ENCODE measurements around the gene ARHGAP26.

Gene ARHGAP26, protein sequence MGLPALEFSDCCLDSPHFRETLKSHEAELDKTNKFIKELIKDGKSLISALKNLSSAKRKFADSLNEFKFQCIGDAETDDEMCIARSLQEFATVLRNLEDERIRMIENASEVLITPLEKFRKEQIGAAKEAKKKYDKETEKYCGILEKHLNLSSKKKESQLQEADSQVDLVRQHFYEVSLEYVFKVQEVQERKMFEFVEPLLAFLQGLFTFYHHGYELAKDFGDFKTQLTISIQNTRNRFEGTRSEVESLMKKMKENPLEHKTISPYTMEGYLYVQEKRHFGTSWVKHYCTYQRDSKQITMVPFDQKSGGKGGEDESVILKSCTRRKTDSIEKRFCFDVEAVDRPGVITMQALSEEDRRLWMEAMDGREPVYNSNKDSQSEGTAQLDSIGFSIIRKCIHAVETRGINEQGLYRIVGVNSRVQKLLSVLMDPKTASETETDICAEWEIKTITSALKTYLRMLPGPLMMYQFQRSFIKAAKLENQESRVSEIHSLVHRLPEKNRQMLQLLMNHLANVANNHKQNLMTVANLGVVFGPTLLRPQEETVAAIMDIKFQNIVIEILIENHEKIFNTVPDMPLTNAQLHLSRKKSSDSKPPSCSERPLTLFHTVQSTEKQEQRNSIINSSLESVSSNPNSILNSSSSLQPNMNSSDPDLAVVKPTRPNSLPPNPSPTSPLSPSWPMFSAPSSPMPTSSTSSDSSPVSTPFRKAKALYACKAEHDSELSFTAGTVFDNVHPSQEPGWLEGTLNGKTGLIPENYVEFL

DNA sequence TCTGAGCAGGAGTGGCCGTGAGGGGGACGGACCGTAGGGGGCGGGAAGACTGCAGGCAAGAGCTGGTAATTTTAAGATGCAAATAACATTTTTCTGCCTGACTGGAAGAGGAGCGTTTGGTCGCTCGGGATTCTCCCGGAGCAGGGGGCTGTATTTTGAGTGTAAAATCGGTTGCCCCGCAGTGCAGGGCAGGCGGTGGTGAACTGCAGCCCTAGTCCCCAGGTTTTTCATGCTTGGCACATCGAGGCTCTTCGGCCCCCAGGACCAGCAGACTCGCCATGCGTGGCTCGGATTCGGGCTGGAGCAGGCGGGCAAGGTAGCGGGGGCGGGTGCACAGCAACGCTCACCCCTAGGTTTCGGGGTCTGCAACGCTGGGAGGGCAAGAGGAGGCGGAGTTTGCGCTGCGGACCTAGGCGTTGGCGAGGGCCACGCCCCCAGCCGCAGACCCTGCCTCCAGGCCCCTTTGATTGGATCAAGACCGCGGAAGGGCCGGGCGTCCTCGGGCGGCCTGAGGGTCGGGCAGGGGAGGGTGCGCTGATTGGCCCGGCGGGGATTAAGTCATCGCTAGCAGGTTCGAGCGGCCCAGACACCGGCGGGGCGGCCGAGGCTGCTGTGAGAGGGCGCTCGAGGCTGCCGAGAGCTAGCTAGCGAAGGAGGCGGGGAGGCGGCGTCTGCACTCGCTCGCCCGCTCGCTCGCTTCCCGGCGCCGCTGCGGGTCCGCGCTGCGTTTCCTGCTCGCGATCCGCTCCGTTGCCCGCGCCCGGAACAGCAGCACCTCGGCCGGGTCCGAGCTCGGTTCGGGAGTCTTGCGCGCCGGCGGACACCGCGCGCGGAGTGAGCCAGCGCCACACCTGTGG is at the start of gene ARHGAP26:
Gene ARHGAP26, plus strand, starts transcription at position 585 of the 857 bp plus-strand sequence. CDS start 385 bp downstream, outside the sequence.
- peak; percentile 90 to 92 for DNase-seq

DNA sequence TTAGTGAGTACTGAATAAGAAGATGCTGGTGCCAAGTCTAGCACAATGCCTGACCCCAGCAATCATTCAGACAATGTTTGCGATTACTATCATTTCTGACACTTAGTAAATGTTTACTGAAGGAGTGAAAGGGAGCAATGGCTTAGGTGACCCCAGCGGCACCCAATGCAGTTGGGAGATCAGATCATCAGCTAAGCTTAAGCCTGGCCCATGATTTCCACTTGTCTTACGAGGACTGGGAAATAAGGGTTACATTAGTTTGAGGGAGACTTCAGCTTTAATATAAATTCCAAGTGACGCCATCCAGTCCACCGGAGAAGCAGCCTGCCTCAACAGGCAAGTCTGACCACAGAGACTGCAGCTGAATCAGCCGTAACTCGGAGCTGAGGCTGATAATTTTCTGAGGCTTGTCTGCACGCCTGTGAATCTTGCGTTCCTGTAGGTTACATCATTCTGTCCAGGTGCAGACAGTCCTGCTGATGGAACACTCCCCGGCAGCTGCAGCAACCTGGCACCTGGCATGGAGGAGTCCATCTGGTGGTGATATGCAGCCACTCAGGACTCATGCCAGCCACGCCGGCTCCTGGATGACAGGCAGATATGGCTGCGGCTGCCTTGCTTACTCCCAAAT is 49.4 kb upstream of the ARHGAP26 start:
- no peak for DNase-seq

DNA sequence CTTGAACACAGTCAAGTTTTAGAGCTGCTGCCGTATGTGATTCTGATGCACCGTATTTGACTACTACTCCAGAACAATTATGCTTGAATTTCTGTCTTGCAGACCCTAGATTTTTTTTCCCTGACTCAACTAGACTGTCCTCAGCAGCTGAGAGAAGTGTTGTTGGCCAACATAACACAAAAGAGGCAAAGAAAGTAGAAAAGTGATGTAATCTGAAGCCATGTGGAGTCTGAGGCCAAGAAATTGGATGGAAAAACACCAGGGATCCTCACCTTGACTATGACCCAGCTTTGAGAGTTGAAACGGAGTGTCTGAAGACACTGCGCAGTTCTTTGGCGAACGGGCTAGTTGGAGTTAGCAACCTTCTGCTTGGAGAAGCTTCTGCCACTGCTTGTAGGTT is 48.0 kb upstream of the ARHGAP26 start:
- DNase-seq, result no peak

DNA sequence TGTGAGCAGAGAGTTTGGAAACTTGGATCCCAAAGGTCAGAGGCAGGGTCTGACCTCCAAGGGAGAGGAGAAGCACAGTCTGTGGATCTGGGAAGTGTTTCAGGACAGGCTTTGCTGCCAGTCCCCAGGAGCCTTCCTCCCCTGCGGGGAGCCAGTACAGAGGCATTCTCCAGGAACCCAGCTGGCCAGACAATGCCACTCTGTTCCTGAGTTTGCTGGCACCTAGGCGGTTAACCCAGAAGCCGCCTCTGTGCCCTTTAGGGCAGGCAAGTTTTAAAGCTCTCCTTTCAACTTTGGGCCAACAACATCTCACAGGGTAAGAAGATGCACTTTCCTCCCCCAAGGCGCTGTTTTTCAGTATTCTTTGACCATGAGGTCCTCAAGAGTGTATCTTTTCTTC is 47.3 kb upstream of the ARHGAP26 start:
- DNase-seq, result no peak

DNA sequence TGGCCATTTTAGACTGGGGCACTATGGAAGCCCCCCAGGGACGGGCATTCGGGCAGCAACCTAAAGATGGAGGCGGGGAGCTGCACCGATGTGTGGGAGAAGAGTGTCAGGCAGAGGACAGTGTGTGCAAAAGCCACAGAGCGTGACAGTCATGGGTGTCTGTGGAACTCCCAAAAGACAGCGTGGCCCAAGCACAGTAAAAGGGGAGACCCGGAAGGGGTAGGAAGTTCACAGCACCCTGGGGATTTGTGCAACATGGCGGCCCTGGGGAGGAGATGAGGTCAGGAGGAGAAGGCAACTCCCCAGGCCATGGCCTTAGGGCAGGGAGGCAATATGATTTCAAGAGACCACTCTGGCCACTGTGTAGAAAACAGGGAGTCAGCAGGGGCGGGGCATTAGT is 45.4 kb upstream of the ARHGAP26 start:
- no peak for DNase-seq

DNA sequence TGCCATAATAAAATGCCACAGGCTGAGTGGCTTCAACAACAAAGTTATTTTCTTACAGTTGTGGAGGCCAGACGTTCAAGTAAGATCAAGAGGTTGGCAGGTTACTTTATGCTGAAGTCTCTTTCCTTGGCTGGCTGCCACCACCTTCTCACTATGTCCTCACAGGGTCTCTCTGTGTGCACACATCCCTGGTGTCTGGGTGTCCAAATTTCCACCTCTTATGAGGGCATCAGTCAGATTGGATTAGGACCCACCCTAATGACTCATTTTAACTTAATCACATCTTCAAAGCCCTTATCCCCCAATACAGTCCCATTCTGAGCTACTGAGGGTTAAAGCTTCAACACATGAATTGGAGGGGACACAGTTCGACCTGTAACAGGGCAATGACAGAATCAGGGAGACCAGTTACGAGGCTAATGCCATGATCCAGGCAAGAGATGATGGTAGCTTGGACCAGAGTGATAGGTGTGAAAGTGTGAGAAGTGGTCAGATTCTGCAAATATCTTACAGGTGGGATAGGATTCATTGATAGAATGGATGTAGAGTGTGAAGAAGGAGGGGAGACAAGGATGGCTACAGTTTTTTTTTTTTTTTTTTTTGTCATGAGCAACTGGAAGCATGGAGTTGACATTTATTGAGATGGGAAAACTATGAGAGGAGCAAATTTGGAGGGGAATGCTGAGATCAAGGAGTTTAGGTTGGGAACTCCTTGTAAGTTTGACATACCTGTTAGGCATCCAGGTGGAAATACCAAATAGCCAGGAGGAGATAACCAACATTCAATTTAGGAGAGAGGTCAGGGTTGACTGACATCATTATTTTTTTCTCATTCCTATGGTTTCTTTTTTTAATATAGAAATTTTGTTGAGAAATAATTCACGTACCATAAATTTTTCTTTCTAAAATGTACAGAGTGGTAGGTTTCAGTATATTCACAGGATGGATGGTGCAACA is 44.7 kb upstream of the ARHGAP26 start:
- no peak for DNase-seq

DNA sequence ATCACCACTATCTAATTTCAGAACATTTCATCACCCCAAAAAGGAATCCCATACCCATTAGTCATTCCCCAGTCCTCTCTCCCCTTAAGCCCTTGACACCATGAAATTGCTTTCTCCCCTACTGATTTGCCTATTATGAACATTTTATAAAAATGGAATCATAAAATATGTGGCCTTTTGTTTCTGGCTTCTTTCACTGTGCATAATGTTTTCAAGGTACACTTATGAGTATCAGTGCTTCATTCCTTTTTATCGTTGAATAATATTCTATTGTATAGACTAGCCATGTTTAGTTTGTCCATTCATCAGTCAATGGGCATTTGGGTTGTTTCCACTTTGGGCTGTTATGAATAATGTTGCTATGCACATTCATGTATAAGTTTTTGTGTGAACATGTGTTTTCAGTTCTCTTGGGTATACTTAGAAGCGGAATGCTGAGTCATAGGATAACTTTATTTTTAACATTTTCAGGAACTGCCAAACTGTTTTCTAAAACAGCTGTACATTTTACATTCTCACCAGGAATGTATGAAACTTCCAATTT is 43.9 kb upstream of the ARHGAP26 start:
- DNase-seq, result no peak

DNA sequence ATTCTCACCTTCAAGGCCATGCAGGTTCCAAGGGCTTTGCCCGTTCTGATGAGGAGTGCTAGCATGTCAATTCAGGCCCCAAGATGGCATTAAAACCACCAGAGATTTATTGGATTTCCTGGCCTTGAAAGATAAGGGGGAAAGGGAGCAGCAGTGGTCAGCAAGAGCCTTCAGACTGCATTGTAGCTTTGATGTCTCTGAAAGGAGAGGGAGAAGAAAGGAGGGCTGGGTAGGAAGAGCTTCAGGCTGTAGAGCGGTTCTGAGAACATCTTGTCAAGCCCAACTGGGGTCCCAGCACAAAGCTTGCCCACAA is 42.5 kb upstream of the ARHGAP26 start:
- DNase-seq, result no peak

DNA sequence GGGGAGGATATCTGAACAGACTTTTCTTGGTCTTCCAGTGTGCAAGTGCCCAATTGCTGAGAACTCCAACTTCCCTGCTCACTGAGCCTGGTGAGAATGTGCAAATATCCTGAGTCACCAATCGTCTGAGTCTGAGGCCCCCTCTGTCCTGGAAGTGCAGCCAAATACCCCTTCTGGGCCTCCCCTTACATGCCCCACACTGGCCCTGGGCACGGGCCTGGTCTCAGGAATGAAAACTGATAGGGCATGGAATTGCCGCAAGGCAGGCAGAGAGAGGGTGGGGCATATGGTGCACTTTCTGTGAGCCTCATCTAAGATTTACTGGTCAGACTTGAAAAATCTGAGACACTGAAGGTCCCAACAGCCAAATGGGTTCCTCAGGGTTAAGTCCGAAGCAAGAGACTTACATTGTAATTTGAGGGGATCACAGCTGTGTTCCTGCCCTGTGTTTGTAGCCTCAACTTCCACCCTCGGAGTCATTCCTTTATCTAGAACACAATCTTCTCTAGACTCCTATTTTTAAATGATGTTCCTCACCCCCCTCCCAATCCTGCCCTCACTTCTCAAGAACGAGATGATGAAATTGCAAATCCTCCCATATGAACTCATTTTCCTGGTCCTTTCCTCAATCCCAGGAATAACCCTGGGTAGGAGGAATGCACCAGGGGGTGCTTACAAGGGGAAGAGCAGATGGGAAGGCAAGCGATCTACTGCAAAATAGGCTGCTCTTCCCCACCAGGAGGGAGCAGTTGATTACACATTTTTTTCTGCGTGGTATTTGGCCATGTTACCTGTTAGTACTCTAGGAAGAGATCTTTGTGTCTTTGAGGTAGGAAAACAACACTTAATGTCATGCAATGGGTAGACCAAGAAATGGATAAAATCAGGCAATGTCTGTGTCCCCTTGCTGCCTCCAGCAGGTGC is 34.6 kb upstream of the ARHGAP26 start:
- no peak for DNase-seq

DNA sequence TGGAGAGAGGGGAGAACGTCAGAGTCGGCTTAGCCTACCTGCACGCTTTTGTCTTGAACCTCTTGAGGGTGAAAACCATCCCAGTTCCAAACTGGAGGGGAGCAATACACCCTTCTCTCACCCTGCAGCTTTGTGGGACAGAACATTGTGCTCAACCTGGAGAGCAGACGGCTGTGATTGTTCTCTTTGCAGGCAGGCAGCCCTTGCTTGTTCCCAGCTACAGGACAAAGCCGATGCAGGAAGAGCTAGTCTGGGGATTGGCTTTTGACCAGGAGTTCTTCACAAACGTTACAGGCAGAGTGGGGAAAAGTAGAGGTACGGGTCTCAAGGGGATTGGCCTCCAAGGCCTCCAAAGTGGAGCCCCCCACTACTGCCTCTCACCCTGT is 33.9 kb upstream of the ARHGAP26 start:
- no peak for DNase-seq

DNA sequence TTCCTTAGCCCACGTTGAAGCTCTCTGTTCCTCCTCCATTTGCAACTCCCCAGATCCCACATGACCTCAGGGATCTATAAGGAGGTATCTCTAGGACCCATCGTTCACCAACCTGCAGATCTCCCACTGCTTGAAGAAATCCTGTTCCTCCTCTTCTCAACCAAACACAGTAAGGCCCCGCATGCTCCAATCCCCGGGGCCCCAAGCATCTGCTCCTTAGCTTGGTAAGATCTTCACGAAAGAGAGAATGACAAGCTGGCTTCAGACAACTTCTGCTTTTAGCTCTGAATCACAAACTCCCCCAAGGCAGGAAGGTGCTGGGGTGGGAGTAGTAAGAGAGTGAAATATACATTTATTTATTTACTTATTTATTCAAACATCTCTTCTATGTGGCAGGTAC is 33.0 kb upstream of the ARHGAP26 start:
- no peak for DNase-seq

DNA sequence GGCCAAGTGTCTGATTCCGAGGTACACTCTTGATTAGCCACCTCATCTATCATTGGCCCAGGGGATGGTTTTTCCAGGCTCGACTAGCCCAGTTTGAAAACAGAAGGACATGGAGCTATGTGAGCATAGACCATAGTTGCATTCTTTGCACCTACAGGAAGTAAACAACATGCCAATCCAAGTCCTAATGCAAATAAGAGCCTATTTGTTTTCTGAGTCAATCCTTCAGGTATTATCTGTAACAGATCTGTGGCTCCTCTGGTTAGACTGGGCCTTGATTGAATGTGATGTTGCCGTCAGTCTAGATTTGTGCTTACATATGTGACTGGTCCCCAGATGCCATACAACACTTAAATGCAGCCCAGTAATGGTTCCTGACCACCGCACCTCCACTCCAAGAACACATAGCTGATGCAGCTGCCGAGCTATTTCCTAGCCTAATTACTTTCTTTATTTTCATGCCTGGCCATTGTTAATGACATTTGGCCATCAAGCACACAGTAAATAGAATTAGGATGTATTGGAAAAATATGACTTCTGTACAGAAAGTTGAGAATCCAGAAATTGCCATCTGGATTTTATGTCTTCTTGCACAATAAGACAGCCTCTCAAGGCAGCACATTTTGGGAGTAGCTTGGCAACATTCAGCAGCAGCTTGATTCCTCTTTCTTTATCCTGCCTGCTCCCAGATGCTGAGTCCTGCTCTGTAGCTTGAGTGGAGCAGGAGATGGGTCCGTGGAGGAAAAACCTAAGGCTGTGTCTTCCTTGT is 29.5 kb upstream of the ARHGAP26 start:
- DNase-seq, result no peak

DNA sequence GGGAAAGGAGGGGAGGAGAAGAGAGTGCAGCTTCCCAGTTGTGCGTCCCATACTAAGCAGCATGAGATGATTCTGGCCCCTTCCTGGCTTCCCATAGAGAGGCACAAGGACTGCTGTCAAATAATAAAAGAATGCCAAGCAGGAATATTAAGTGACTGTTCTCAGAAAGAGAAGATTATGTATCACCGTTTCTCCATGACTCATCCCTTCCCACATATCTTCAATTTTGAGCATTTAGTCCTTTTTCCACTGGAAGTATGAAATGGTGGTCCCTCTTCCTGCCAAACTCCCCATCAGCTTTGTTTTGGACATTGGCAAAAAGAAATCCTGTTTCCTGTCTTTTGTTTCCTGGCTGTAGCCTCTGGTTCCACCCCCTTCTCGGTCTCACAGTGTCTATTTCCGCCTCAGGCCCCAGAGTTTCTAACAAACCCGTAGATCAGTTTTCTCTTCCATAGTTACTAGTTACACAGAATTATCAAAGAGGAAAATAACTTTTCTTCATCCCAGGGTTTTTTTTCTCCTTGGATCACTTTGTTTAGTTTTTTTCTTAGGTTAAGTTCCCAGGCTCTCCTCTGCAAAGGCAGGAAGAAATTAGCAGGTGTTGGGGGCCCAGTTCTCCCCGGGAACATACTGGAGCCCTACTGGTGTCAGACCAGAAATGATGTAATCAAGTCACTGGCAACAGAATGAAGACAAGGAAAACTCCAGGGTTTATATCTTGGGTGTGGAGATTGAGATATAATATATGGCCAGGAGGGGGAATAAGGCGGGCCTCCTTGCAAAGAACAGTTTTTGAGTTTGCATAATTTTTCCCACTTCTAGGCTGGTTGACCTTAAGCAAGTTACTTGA is 26.4 kb upstream of the ARHGAP26 start:
- no peak for DNase-seq

DNA sequence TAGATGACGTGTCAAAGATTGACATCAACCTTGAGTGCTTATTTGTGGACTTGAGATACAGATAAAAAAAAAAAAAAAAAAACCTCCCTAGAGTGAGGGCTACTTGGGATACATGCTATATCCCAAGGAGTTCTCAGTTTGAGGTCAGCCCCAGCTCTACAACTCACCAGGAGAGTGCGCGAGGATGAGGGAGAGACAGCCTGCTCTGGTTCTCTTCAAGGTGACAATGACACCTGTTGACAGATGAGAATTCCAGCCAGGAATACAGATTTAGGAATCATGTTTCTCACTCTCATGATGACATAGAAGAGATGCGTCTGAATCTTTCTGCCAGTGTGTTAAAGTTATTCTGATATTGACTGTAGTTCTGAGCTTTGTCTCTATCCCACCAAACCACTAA is 24.9 kb upstream of the ARHGAP26 start:
- DNase-seq, result no peak

DNA sequence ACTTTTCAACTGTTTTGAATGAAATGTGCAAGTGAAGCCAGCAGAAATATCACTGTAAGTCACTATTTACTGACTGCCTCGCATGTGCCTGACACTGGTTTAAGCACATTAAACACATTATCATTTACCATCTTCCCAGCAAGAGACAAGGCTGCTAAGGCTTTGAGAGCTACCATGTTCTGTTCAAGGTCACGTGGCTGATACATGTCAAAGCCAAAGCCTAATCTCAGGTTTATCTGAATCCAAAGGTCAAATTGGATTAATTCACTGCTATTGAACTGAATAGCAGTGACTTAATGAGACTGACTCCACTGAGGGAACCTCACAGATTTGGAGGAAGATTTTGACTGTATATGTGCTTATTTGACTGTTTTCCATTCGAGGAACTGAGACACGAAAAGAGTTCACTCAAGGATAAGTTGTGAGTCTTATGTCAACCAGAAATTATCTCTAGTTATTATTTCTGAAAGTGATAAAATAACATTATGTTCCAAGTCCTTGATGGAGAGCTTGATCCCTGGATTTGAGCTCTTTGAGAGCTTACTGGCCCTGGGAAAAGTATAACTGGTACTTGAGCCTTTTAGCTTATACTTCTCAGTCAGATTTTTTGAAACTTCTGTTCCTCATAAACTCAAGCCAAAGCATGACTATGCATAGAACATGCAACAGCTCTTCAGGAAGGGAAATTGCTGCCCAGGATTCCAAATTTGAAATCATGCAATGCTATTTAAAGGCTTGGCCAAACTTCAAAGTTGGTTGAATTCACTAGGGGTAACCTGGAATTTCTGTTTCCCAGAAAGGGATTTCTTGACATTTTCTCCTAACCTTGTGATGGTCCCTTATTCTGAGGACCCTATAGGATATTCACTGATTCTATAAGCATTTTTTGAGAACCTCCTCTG is 23.4 kb upstream of the ARHGAP26 start:
- no peak for DNase-seq

DNA sequence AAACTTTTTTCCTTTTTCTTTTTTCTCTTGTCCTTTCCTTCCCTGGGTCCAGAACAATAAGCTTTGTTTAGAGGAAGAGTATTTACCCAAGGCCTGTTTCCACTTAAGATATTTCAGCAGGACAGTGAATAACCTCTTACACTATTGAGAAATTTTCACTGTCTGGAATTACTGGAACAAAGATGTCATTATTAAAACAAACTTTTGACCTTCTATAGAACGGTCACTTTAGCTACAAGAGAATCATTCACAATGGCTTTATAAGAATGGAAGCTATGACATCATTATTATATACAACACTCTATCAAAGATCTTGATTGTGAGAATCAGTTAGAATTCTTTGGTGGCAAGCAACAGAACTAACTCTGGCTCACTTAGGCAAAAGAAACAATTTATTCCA is 22.0 kb upstream of the ARHGAP26 start:
- no peak for DNase-seq

DNA sequence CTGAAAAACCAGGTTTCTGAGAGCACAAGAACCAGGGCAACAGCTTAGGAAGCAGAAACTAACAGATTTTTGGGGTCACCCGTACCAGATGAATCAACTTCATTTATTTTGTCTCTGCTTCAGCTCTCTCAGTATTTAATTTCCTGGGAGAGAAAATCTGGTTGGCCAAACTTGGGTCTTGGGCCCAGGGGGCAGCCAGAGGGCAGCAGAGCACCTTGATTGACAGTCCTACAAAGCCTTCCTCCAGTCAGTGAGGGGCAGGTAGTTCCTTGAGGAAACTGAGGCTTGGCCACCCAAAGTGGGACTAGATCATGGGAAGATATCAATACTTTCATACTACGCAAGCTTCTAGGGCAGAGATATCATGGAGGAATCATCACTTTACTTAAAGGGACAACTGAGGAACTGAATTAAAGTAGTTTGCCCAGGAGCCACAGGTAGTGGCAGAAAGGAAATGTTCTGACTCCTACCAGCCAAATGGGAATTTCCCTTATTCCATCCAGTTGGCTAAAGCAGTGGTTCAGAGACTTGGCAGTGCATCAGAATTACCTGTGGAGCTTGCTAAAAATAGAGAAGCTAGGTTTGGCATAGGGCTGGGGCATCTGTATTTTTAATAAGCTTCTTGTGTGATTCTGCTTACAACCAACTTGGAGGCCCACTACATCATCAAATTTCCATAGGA is 21.5 kb upstream of the ARHGAP26 start:
- DNase-seq, result peak; percentile 34 to 53

Data from activated CD4-positive, alpha-beta T cell treated with anti-CD3 and anti-CD28 coated beads for 4 hours (primary cell).